ENCODE measurements around the gene MVB12B. TPM values are rescaled to one million over a fixed set of nuclear protein-coding genes. Genes with fewer than 3 reads are reported as not detected.

MVB12B gene
- total RNA-seq, 1 donor from 2014 or later: 0.26 TPM

GRCh38 chr9:126451316-126451885, 124.8 kb downstream of the MVB12B start:
- DNase-seq (ENCODE audit: low read depth): no peak
- no peak for FAIRE-seq
- Histone ChIP-seq H3K4me3 (ENCODE audit: low read depth, low read length) (no peak overlapping the region), H3K36me3 (ENCODE audit: control insufficient read depth, insufficient read depth, low read length) (no peaks in the 10 kb centered on the region), H3K27me3 (ENCODE audit: control insufficient read depth, insufficient read depth, low read length) (no peaks in the 10 kb centered on the region)
- TF ChIP-seq CTCF (IDR thresholded peaks at IDR 0.05; ENCODE audit: insufficient read depth, low read length, severe bottlenecking): no peak

GRCh38 chr9:126452106-126452505, 125.5 kb downstream of the MVB12B start:
- DNase-seq (ENCODE audit: low read depth) (no peak), FAIRE-seq (no peak)
- no peak for TF ChIP-seq CTCF (IDR thresholded peaks at IDR 0.05; ENCODE audit: insufficient read depth, low read length, severe bottlenecking)

GRCh38 chr9:126453156-126453963, 126.7 kb downstream of the MVB12B start:
- TF ChIP-seq CTCF (IDR thresholded peaks at IDR 0.05; ENCODE audit: insufficient read depth, low read length, severe bottlenecking): no peak
- Histone ChIP-seq H3K27me3 (ENCODE audit: control insufficient read depth, insufficient read depth, low read length) (no peaks in the 10 kb centered on the region), H3K4me3 (ENCODE audit: low read depth, low read length) (no peak overlapping the region), H3K36me3 (ENCODE audit: control insufficient read depth, insufficient read depth, low read length) (no peaks in the 10 kb centered on the region)
- no peak for FAIRE-seq
- DNase-seq (ENCODE audit: low read depth): no peak

More at GRCh38 chr9:126452106-126452505, 125.5 kb downstream of the MVB12B start:
- Histone ChIP-seq H3K27me3 (ENCODE audit: control insufficient read depth, insufficient read depth, low read length) (no peaks in the 10 kb centered on the region), H3K36me3 (ENCODE audit: control insufficient read depth, insufficient read depth, low read length) (no peaks in the 10 kb centered on the region), H3K4me3 (ENCODE audit: low read depth, low read length) (no peak overlapping the region)

GRCh38 chr9:126454215-126454614, 127.6 kb downstream of the MVB12B start:
- no peaks in the 10 kb centered on the region for H3K36me3 ChIP-seq (ENCODE audit: control insufficient read depth, insufficient read depth, low read length)
- H3K27me3 ChIP-seq (ENCODE audit: control insufficient read depth, insufficient read depth, low read length): no peaks in the 10 kb centered on the region
- no peak for FAIRE-seq
- no peak for TF ChIP-seq CTCF (IDR thresholded peaks at IDR 0.05; ENCODE audit: insufficient read depth, low read length, severe bottlenecking)
- DNase-seq (ENCODE audit: low read depth): no peak
- H3K4me3 ChIP-seq (ENCODE audit: low read depth, low read length): no peak overlapping the region

GRCh38 chr9:126454795-126455194, 128.2 kb downstream of the MVB12B start:
- H3K4me3 ChIP-seq (ENCODE audit: low read depth, low read length): no peak overlapping the region
- FAIRE-seq (no peak), DNase-seq (ENCODE audit: low read depth) (no peak)
- no peaks in the 10 kb centered on the region for H3K36me3 ChIP-seq (ENCODE audit: control insufficient read depth, insufficient read depth, low read length)
- no peak for TF ChIP-seq CTCF (IDR thresholded peaks at IDR 0.05; ENCODE audit: insufficient read depth, low read length, severe bottlenecking)
- no peaks in the 10 kb centered on the region for H3K27me3 ChIP-seq (ENCODE audit: control insufficient read depth, insufficient read depth, low read length)

Data from bronchial epithelial cell (primary cell).